Suppressor macrophage (primary cell): ENCODE results near the gene KRTAP5-3.

Experiments
- DNase-seq, 4 experiments: peaks; one replicate each; pipeline ENCODE4 v3.0.0-alpha.2; 2020 to 2022

The KRTAP5-3 gene

DNA sequence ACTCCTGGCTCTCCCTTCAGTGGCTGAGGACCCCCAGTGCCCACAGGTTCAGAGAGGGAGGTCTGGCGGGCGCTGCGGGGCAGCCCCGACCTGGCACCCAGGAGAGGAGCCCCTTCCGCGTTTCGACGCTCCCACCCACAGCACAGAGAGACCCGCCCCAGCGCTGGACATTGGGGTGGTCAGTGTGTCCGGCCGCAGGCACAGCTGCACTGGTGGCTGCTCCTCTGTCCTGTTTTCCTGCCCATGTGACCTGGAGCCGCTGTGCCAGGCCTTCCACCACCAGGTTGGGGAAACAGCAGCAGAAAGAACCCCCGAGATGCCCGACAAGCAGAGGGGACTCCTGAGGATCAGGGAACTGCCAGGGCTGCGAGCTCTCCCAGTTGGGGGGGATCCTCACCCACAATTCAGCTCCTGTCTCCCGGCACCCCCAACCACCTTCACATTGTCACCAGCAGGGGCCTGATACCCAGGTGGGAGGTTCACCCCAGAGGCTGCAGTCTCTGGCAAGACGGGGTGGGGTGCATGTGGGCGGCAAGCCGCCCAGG, 35.0 kb upstream of the KRTAP5-3 start:
- DNase-seq, result no peak

GRCh38 chr11:1642288-1643145, 34.3 kb upstream of the KRTAP5-3 start:
- DNase-seq, result no peak

DNA sequence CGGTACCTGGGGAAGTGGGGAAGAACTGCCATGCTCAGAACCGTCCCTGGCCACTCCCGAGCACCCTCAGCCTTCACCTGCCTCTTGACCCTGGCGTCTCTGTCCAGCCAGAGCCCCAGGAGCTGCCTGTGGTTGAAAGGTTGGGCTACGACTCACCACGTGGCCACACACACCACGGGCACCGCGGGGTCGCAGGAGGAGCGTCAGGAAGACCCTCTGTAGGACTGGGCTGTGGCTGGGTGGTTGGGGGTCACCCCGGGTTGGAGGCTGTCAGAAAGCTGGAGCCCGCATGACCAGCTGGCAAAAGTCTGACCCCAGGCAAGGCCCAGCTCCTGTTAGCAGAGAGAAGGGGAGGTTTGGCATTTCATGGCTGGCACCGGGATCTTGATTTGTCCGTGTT, 32.8 kb upstream of the KRTAP5-3 start:
- DNase-seq, result no peak

DNA sequence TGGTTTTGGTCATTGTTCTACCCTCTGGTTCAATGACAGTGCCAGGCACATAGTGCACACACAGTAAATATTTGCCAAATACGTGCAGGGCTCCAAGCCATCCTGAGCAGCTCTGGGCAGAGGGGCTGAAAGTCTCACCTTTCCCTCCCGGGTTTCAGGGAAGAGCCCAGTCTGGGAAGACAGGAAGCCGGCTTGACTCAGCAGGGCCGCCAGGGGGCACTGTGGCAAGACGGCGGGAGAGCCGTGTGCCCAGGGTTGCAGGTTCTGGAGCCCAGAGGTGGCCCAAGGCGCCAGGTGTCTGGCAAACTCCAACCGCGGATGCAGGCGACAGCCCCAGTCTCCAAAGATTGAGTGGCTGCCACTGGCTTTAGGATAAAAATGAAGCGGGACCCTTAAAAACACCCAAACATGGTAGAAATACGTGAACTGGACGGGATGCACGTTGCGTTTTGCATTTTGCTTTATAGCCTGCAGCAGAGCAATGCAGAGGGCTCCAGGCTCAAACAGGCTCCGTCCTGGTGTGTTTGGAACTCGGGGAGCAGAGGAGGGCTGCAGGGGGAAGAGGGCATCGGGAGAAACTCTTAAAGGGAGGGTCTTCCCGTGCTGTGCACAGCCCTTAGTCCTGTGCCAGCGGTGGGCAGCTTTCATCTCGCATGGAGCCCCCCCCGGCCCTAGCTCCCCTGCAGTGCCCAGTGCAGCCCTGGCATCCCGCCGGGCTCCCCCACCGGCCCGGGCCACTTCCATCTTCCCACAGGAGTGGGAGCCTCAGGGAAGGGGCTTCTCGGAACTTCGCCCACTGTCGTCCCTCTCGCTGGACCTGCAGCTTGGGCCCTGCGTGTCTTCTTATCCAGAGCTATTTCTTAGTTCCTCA, 32.0 kb upstream of the KRTAP5-3 start:
- DNase-seq, result peak; percentile 42 to 72 (median 56)

GRCh38 chr11:1639666-1640065, 31.4 kb upstream of the KRTAP5-3 start:
- DNase-seq, result no peak

GRCh38 chr11:1639102-1639620, 30.9 kb upstream of the KRTAP5-3 start:
- no peak for DNase-seq

DNA sequence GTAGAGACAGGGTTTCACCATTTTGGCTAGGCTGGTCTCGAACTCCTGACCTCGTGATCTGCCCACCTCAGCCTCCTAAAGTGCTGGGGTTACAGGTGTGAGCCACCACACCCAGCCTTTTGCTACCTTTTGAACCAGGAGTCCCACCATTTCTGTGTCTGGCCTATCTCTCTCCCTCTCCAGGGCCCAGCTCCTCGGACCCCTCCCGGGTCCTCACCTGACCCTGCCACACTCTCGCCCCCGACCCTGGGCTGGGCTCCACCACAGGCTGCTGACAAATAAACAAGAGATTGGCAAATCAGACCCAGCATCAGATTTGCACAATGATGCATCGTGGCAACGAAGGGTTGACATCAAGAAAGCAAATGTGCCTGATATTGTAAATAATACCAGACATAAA, 30.1 kb upstream of the KRTAP5-3 start:
- DNase-seq, result no peak

- DNase-seq, result no peak
Observed at GRCh38 chr11:1637628-1638027, 29.4 kb upstream of the KRTAP5-3 start.

- no peak for DNase-seq
Observed at GRCh38 chr11:1636291-1636950, 28.2 kb upstream of the KRTAP5-3 start.

DNA sequence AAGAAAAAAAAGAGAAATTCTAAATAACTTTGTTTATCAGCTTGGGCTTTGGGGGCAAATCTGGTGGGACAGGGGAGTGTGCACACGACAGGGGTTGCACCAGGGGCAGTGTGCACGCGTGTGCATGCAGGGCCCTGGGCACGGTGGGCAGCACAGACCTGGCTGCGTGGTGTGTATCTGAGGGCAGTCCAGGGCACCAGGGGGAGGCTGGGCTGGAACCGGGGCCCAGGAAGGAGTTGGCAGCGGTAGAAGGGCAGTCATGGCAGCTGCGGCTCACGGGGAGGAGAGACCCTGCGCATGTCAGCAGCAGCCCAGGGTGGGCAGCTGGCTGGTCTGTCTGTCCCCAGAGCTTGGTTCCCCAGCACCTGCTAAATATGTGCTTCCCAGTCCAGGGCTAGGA, 25.6 kb upstream of the KRTAP5-3 start:
- DNase-seq, result no peak

DNA sequence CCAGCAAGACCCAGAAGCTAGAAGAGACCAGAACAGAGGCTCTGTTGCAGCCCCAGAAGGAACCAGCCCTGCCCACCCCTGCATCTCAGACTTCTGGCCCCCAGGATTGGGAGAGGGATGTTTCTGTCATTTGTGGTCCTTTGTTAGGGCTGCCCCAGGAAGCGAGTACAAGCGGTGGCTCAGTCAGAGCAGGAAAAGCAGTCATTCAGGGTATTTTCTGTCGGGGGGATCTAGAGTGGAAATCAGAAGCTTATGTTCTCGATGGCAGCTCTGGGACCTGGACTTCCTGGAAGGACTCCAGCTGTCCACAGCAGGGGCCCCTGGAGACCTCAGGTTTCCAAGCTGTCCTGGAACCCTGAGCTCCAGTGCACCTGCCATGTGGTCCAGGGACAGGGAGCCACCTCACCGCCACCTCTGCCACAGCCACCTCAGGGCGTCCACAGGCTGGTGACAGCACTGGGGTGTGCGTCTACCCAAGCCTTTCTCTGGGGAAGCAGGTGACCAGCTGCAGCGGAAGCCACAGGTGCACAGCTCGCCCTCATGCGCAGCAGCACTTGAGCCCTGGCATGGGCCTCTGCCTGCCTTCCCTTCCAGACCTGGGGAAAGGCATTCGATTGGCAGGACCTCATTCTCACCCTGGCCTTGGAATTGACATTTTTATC, 23.9 kb upstream of the KRTAP5-3 start:
- no peak for DNase-seq

DNA sequence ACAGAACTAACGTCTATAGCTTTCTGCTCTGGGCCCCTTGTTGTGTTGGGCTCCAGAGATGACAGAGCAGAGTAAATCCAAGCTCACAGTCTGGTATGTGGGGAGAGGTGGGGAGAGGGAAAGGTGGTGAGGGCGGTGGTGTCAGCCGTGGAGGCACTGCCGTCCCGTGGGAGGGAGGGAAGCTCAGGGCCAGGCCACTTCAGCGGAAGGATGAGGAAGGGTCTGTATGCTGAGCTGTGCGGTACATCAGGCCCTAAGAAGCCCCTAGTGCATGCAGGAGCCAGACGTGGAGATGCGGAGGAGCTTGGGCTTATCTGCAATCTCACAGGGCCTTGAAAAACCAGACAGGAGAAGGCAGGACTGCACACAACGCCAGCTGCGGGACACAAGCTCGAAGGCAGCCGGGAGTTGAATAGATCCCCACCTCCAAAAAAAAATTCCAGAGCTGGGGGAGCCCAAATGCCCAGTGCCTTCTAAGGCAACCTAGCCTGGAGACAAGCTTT, 22.9 kb upstream of the KRTAP5-3 start:
- no peak for DNase-seq

DNA sequence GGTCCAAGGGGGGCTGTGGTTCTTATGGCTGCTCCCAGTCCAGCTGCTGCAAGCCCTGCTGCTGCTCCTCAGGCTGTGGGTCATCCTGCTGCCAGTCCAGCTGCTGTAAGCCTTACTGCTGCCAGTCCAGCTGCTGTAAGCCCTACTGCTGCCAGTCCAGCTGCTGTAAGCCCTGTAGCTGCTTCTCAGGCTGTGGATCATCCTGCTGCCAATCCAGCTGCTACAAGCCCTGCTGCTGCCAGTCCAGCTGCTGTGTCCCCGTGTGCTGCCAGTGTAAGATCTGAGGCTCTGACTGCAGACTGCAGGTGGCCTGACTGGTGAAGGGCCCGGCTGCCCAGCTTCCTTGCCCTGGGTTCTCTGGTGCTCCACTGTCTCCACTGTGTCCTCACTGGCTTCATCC, 22.0 kb upstream of the KRTAP5-3 start:
- no peak for DNase-seq

GRCh38 chr11:1629326-1630185, 21.3 kb upstream of the KRTAP5-3 start, which contains the start of gene KRTAP5-5:
KRTAP5-5 (plus strand) TSS chr11:1629775; CDS start chr11:1629841, 66 bp downstream.
- no peak for DNase-seq

DNA sequence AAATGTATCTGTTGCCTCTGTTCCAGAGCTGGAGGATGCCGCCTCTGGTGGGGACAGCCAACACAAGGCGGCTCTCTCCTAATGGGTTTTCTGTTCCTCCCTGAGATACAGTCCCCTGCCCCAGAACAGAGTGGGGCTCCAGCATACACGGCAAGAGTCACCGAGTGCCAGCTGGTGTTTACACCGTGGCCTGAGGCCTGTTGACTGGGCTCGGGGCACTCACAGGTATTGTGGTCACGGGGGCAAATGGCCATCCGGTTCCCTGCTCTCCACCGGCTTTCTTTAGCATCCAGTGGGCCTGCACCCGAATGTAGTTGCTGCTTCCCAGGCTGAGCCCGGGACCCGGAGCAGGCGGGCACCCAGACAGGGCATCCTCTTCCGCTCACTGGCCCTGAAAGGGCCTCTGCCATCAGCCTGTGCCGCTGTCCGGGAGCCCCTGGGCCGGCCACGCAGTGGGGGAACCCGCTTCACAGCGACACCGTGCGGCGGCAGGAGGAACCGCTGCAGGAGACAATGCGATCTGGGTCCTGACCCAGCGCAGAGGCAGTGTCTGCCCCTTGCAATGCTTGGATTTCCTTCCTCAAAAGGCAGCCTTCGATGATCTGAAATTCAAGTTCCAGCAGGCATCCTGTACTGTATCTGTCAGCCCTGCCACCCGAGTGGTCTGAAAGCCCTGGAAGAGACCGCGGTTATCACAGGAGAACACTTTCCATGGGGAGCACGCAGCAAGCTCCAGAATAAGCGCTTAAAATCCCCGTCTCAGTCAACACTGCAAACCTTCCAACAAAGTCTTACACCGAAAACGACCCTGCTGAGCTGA, 20.5 kb upstream of the KRTAP5-3 start:
- DNase-seq, result peak; percentile 55 to 73 (median 61)

DNA sequence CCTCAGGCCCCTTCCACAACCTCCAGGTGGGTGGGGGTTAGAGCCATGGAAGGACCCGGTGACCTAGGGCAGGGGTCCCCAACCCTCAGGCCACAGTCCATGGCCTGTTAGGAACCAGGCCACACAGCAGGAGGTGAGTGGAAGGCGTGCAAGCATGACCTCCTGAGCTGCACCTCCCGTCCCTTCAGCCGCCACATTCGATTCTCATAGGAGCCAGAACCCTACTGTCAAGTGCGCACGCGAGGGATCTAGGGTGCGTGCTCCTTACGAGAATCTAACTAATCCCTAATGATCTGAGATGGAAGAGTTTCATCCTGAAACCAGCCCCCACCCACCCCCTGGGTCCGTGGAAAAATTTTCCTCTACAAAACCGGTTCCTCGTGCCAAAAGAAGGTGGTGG, 17.3 kb upstream of the KRTAP5-3 start:
- no peak for DNase-seq

DNA sequence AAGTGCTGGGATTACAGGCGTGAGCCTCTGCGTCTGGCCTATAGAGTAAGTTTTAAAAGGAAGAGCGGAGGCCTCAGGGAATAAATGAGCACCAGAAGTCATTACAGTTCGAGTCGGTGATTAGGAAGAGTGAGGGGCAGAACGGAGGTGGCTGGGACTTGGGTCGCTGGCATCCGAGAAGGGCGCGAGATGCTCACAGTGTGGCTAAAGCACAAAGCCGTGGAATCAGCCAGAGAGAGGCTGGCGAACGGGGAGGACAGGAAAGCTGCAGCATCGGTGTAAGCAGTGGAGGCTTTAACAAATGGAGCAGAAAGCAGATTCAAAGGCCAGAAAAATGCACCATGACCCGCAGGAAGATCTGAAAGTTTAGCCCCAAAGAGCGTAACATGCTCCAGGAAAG, 16.4 kb upstream of the KRTAP5-3 start:
- no peak for DNase-seq

- no peak for DNase-seq
Observed at GRCh38 chr11:1623716-1624115, 15.5 kb upstream of the KRTAP5-3 start.

GRCh38 chr11:1622086-1622485, 13.8 kb upstream of the KRTAP5-3 start, which contains the start of gene KRTAP5-4:
KRTAP5-4 (minus strand) TSS chr11:1622138; CDS start chr11:1622093, 45 bp downstream.
- DNase-seq, result no peak

DNA sequence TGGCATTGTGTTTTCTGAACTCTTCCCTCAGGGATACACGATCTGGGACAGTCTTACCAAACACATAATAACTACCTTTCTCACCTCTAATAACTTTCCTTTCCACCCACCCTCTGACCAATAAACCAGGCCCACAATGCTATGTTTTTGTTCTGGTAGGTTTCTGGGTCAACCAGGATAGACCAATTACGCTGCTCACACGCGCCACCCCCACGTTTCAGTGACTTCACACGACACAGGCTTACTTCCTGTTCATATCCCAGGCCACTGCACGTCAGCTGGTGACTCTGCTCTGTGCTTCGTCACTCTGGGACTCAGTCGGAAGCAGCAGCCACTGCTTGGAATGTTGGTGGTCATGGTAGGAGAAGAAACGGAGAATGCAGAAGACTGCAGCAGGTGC, 11.2 kb upstream of the KRTAP5-3 start:
- DNase-seq, result peak; percentile 5 to 42 (median 21)
